RPMI7951 (cell line): Measurements from ENCODE around the gene IL20RA. TPM values are rescaled to one million over a fixed set of nuclear protein-coding genes. Genes with fewer than 3 reads are reported as not detected.

Experiments used
- total RNA-seq: library from RNA; depleted of rRNA; stranded (reverse); fragments of >200 nt; shearing (Covaris generic); gene quantifications from 2 replicates; pipeline ENCODE4 v1.2.3, GENCODE V29; 2014; rRNA removed

Gene IL20RA
- total RNA-seq, 1 experiment from 2014 or later = not detected

Other genes starting within 250 kb of the IL20RA start
- 9.7 and 17.1 TPM in 2 replicates for gene PEX7, start 222.4 kb downstream of the IL20RA start, total RNA-seq
- gene SLC35D3, start 122.7 kb downstream of the IL20RA start, total RNA-seq = not detected in 2 replicates
- not detected in 2 replicates for gene IL22RA2, start 128.7 kb upstream of the IL20RA start, total RNA-seq
- gene IFNGR1, start 174.4 kb upstream of the IL20RA start, total RNA-seq = 43.7 and 55.2 TPM in 2 replicates